Mammary epithelial cell (primary cell): Measurements from ENCODE around the gene LRRC8B.

Source experiments
- EZH2 ChIP-seq: IDR thresholded peaks from 2 replicates; pipeline ENCODE4 v1.6.1; 2012; ENCODE audit warnings: low read length, inconsistent platforms, borderline replicate concordance
- TF ChIP-seq, protein P1 (sequence below), 2 donors: IDR thresholded peaks in 1 of 2; conservative IDR thresholded peaks in 1 of 2; 2 replicates each; pipeline ENCODE4 v1.5.1; 2011 to 2012; ENCODE audit warnings: inconsistent platforms in 2 of 2, low read length in 2 of 2, mild to moderate bottlenecking in 2 of 2, control low read depth in 1 of 2, low read depth in 1 of 2; ENCODE audit not compliant: insufficient read depth in 1 of 2; ENCODE audit errors: extremely low read depth in 1 of 2

DNA sequence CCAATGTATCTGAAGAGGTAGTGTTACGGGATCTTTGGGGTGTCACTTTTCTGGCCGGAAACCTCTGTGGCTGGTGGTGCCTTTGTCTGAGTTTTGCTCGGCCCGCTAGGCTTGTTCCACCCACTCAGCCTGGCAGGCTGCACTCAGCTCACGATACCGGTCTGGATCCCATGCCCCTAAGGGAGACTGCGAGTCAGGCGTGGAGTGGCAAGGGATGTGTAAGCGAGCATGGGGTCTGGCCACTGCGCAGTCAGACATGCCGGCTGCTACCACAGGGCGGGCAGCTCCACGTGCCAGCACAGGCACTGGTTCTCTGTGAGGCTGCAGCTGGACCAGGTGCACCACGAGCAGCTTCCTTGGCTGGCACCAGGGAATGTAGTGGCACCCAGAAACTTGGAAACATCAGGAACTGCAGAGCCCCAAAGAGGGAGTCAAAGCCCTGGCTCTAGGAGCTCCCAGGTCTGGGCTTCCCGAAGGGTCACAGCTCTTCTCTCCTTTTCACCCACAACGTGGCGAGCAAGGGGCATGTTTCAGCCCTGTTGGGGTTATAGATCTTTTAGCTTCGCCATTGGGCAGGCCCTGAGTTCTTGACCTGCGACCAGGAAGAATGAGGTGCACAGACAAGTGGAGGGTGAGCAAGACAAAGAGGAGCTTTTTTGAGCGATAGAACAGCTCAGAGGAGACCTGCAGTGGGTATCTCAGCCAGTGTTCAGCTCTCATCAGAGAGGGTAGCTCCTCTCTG lies 84.5 kb downstream of the LRRC8B start:
- TF ChIP-seq, protein P1, sequence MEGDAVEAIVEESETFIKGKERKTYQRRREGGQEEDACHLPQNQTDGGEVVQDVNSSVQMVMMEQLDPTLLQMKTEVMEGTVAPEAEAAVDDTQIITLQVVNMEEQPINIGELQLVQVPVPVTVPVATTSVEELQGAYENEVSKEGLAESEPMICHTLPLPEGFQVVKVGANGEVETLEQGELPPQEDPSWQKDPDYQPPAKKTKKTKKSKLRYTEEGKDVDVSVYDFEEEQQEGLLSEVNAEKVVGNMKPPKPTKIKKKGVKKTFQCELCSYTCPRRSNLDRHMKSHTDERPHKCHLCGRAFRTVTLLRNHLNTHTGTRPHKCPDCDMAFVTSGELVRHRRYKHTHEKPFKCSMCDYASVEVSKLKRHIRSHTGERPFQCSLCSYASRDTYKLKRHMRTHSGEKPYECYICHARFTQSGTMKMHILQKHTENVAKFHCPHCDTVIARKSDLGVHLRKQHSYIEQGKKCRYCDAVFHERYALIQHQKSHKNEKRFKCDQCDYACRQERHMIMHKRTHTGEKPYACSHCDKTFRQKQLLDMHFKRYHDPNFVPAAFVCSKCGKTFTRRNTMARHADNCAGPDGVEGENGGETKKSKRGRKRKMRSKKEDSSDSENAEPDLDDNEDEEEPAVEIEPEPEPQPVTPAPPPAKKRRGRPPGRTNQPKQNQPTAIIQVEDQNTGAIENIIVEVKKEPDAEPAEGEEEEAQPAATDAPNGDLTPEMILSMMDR (conservative IDR thresholded peaks at IDR 0.05 in 1 of 2, IDR thresholded peaks at IDR 0.05 in 1 of 2; ENCODE audit: extremely low read depth in 1 of 2, insufficient read depth in 1 of 2, low read depth in 1 of 2, low read length in 2 of 2): no peak
- TF ChIP-seq EZH2: no peak
